Mononuclear cell (primary cell): ENCODE results near the gene WDR73. TPM values are rescaled to one million over a fixed set of nuclear protein-coding genes. Genes with fewer than 3 reads are reported as not detected.

Experiments used
- H3K27me3 ChIP-seq: 2 replicates; pipeline ENCODE4 v1.6.0; 2011; ENCODE audit warnings: low read length, control low read depth; ENCODE audit not compliant: insufficient read depth
- H3K4me1 ChIP-seq: 2 replicates; pipeline ENCODE4 v1.5.1; 2011; ENCODE audit warnings: mild to moderate bottlenecking, low read length, control low read depth; ENCODE audit not compliant: insufficient read depth
- H3K4me3 ChIP-seq: 2 replicates; pipeline ENCODE4 v1.5.1; 2011; ENCODE audit warnings: mild to moderate bottlenecking, low read length, moderate library complexity
- H3K9me3 ChIP-seq: 2 replicates; pipeline ENCODE4 v1.5.1; 2011; ENCODE audit warnings: low read depth, mild to moderate bottlenecking, control low read depth, low read length
- total RNA-seq: library from RNA; depleted of rRNA; stranded (reverse); fragments of >200 nt; gene quantifications from one replicate; pipeline ENCODE4 v1.2.3, GENCODE V29; 2012

Gene WDR73
- total RNA-seq, 1 donor = 17.8 TPM

GRCh38 chr15:84668221-84668982 lies 14.3 kb upstream of the WDR73 start:
- Histone ChIP-seq H3K4me3 (no peak overlapping the region), H3K4me1 (no peaks in the 10 kb centered on the region), H3K27me3 (no peaks in the 10 kb centered on the region), H3K9me3 (no peaks in the 10 kb centered on the region)

GRCh38 chr15:84666373-84666772 lies 12.3 kb upstream of the WDR73 start:
- H3K4me1 ChIP-seq = no peaks in the 10 kb centered on the region
- H3K27me3 ChIP-seq = no peaks in the 10 kb centered on the region
- H3K4me3 ChIP-seq = no peak overlapping the region
- H3K9me3 ChIP-seq = no peaks in the 10 kb centered on the region

- Histone ChIP-seq H3K4me3 (no peak overlapping the region), H3K27me3 (no peaks in the 10 kb centered on the region), H3K4me1 (peaks cover 15% of the 10 kb centered on the region), H3K9me3 (no peaks in the 10 kb centered on the region)
These were observed 6.9 kb upstream of the WDR73 start for GRCh38 chr15:84661001-84661400.

- Histone ChIP-seq H3K4me3 (no peak overlapping the region), H3K27me3 (no peaks in the 10 kb centered on the region), H3K4me1 (peaks cover 16% of the 10 kb centered on the region), H3K9me3 (no peaks in the 10 kb centered on the region)
These were observed 6.1 kb upstream of the WDR73 start for GRCh38 chr15:84659904-84660781.

- peak overlapping the region; percentile 48 for H3K4me3 ChIP-seq
- H3K27me3 ChIP-seq = no peaks in the 10 kb centered on the region
- H3K9me3 ChIP-seq = no peaks in the 10 kb centered on the region
- peaks cover 21% of the 10 kb centered on the region for H3K4me1 ChIP-seq
These were observed 4.8 kb upstream of the WDR73 start for GRCh38 chr15:84658788-84659411.

GRCh38 chr15:84658080-84658787 lies 4.2 kb upstream of the WDR73 start, which contains the start of gene NMB:
NMB (minus strand) TSS chr15:84658199; CDS start chr15:84658152, 47 bp downstream.
- Histone ChIP-seq H3K4me1 (peaks cover 27% of the 10 kb centered on the region), H3K4me3 (peak within 1 kb of the TSS; percentile 48), H3K9me3 (no peaks in the 10 kb centered on the region), H3K27me3 (no peaks in the 10 kb centered on the region)

- no peaks in the 10 kb centered on the region for H3K9me3 ChIP-seq
- no peaks in the 10 kb centered on the region for H3K27me3 ChIP-seq
- H3K4me1 ChIP-seq = peaks cover 32% of the 10 kb centered on the region
- H3K4me3 ChIP-seq = peak overlapping the region; percentile 48
These were observed 3.6 kb upstream of the WDR73 start for GRCh38 chr15:84657748-84658079.

GRCh38 chr15:84656972-84657371 lies 2.9 kb upstream of the WDR73 start:
- H3K4me1 ChIP-seq = peaks cover 34% of the 10 kb centered on the region
- H3K9me3 ChIP-seq = no peaks in the 10 kb centered on the region
- H3K27me3 ChIP-seq = no peaks in the 10 kb centered on the region
- H3K4me3 ChIP-seq = no peak overlapping the region

GRCh38 chr15:84654689-84655453 lies 788 bp upstream of the WDR73 start:
- Histone ChIP-seq H3K4me3 (peak overlapping the region; percentile 84), H3K9me3 (no peaks in the 10 kb centered on the region), H3K27me3 (no peaks in the 10 kb centered on the region), H3K4me1 (peaks cover 34% of the 10 kb centered on the region)

- Histone ChIP-seq H3K4me3 (peak overlapping the region; percentile 84), H3K4me1 (peaks cover 32% of the 10 kb centered on the region), H3K27me3 (no peaks in the 10 kb centered on the region), H3K9me3 (no peaks in the 10 kb centered on the region)
These were observed 536 bp downstream of the WDR73 start for GRCh38 chr15:84653584-84653909.

- H3K27me3 ChIP-seq = no peaks in the 10 kb centered on the region
- H3K4me1 ChIP-seq = peaks cover 22% of the 10 kb centered on the region
- H3K9me3 ChIP-seq = no peaks in the 10 kb centered on the region
- no peak overlapping the region for H3K4me3 ChIP-seq
These were observed 4.4 kb downstream of the WDR73 start for GRCh38 chr15:84649706-84650105.

- H3K4me3 ChIP-seq = no peak overlapping the region
- no peaks in the 10 kb centered on the region for H3K27me3 ChIP-seq
- H3K9me3 ChIP-seq = no peaks in the 10 kb centered on the region
- H3K4me1 ChIP-seq = peaks cover 18% of the 10 kb centered on the region
These were observed 5.5 kb downstream of the WDR73 start for GRCh38 chr15:84648539-84648938.

GRCh38 chr15:84647726-84648125 lies 6.4 kb downstream of the WDR73 start:
- H3K4me1 ChIP-seq = peaks cover 10% of the 10 kb centered on the region
- H3K27me3 ChIP-seq = no peaks in the 10 kb centered on the region
- H3K4me3 ChIP-seq = no peak overlapping the region
- no peaks in the 10 kb centered on the region for H3K9me3 ChIP-seq

- Histone ChIP-seq H3K4me1 (peaks cover 8% of the 10 kb centered on the region), H3K27me3 (no peaks in the 10 kb centered on the region), H3K4me3 (no peak overlapping the region), H3K9me3 (no peaks in the 10 kb centered on the region)
These were observed 8.1 kb downstream of the WDR73 start for GRCh38 chr15:84645997-84646396.
